Keratinocyte (primary cell): Measurements from ENCODE around the gene GLT6D1. TPM values are rescaled to one million over a fixed set of nuclear protein-coding genes. Genes with fewer than 3 reads are reported as not detected.

Source experiments
- DNase-seq: peaks from one replicate; pipeline ENCODE4 v3.0.0-alpha.2; 2011; ENCODE audit warnings: low read depth, missing footprints, low spot score
- FAIRE-seq: peaks from 2 replicates; lab custom pipeline; 2011; peaks lifted over from hg19 to GRCh38; lab: Jason Lieb, UNC
- H2AFZ ChIP-seq: 2 replicates; pipeline ENCODE4 v1.6.0; 2012; ENCODE audit warnings: low read length, control low read depth, inconsistent platforms; ENCODE audit not compliant: control insufficient read depth
- H3K27ac ChIP-seq: 2 replicates; pipeline ENCODE4 v1.5.1; 2011; ENCODE audit warnings: low read length; ENCODE audit not compliant: control insufficient read depth, insufficient read depth
- H3K27me3 ChIP-seq: 3 replicates; pipeline ENCODE4 v1.6.0; 2011; ENCODE audit warnings: low read length; ENCODE audit not compliant: control insufficient read depth, insufficient read depth; ENCODE audit errors: extremely low read depth
- H3K36me3 ChIP-seq, 2 experiments: 2 replicates in 1 of 2; 3 replicates in 1 of 2; pipeline ENCODE4 v1.5.1; 2011; ENCODE audit warnings: low read length in 2 of 2, mild to moderate bottlenecking in 1 of 2; ENCODE audit not compliant: control insufficient read depth in 2 of 2, insufficient read depth in 2 of 2; ENCODE audit errors: extremely low read depth in 1 of 2
- H3K4me1 ChIP-seq: 3 replicates; pipeline ENCODE4 v1.5.1; 2011; ENCODE audit warnings: low read length; ENCODE audit not compliant: control insufficient read depth, insufficient read depth; ENCODE audit errors: extremely low read depth
- H3K4me2 ChIP-seq: 3 replicates; pipeline ENCODE4 v1.6.0; 2011; ENCODE audit warnings: low read depth, low read length; ENCODE audit not compliant: control insufficient read depth, insufficient read depth; ENCODE audit errors: extremely low read depth
- H3K4me3 ChIP-seq, 3 experiments: fragments of 200-600 bp in 1 of 3; sonication (generic) in 1 of 3; 2 replicates in 2 of 3; 3 replicates in 1 of 3; pipeline ENCODE4 v1.5.1; 2011 to 2016; ENCODE audit warnings: low read length in 3 of 3, mild to moderate bottlenecking in 3 of 3, control low read depth in 2 of 3, inconsistent platforms in 1 of 3, low read depth in 1 of 3, mixed read lengths in 1 of 3, mixed run types in 1 of 3, moderate library complexity in 1 of 3; ENCODE audit not compliant: control insufficient read depth in 2 of 3, insufficient read depth in 2 of 3; ENCODE audit errors: extremely low read depth in 1 of 3
- H3K79me2 ChIP-seq: 2 replicates; pipeline ENCODE4 v1.6.0; 2012; ENCODE audit warnings: low read length; ENCODE audit not compliant: control insufficient read depth, insufficient read depth
- H3K9ac ChIP-seq: 3 replicates; pipeline ENCODE4 v1.6.0; 2011; ENCODE audit warnings: low read length; ENCODE audit not compliant: control insufficient read depth, insufficient read depth; ENCODE audit errors: extremely low read depth
- H3K9me1 ChIP-seq: 3 replicates; pipeline ENCODE4 v1.6.0; 2011; ENCODE audit warnings: low read length; ENCODE audit not compliant: control insufficient read depth, insufficient read depth; ENCODE audit errors: extremely low read depth
- H3K9me3 ChIP-seq: 2 replicates; pipeline ENCODE4 v1.5.1; 2012; ENCODE audit warnings: low read depth, low read length; ENCODE audit not compliant: control insufficient read depth
- H4K20me1 ChIP-seq: 3 replicates; pipeline ENCODE4 v1.6.0; 2011; ENCODE audit warnings: low read length; ENCODE audit not compliant: control insufficient read depth, insufficient read depth; ENCODE audit errors: extremely low read depth
- CTCF ChIP-seq, 3 experiments: IDR thresholded peaks in 1 of 3; conservative IDR thresholded peaks in 1 of 3; optimal IDR thresholded peaks in 1 of 3; 2 replicates in 2 of 3; 3 replicates in 1 of 3; pipeline versions ENCODE3 to v1.5.1; 2011; ENCODE audit warnings: low read length in 3 of 3, mild to moderate bottlenecking in 3 of 3, moderate library complexity in 2 of 3, control low read depth in 1 of 3, inconsistent platforms in 1 of 3; ENCODE audit not compliant: insufficient read depth in 2 of 3; ENCODE audit errors: extremely low read depth in 1 of 3
- EZH2 ChIP-seq: IDR thresholded peaks from one replicate; pipeline ENCODE4 v1.6.1; 2012; ENCODE audit warnings: inconsistent platforms, mild to moderate bottlenecking, low read length, moderate library complexity
- dilution Hi-C: fragments of 300-500 bp; cut with MboI; formaldehyde crosslinking; loops from one replicate; pipeline ENCODE4 v1.7.0; 2020; ENCODE audit warnings: low sequenced_read_pairs; ENCODE audit not compliant: extremely low pct_ligation_motif_present
- polyA plus RNA-seq, 5 experiments: library from polyadenylated mRNA; depleted of rRNA in 3 of 5; stranded (reverse) in 3 of 5; stranded (forward) in 1 of 5; unstranded in 1 of 5; fragments of >200 nt; gene quantifications; 1 replicate in 1 of 5; 2 replicates in 3 of 5; 3 replicates in 1 of 5; pipeline versions ENCODE4 v1.2.1 to v1.2.3, GENCODE V29; 2011 to 2012; ENCODE audit warnings: missing spikeins in 2 of 5, low read depth in 1 of 5, low replicate concordance in 1 of 5

Gene GLT6D1
- polyA plus RNA-seq, 1 donor (not counting 4 experiments of a cell fraction or from before 2014, with no cell fraction given) = not detected

GRCh38 chr9:135617991-135618411 is 21.3 kb downstream of the GLT6D1 start:
- TF ChIP-seq EZH2 (no peak), CTCF (optimal IDR thresholded peaks at IDR 0.05 in 1 of 3, IDR thresholded peaks at IDR 0.05 in 1 of 3, conservative IDR thresholded peaks at IDR 0.05 in 1 of 3; ENCODE audit: extremely low read depth in 1 of 3, insufficient read depth in 2 of 3, low read length in 3 of 3) (no peak)
- dilution Hi-C loops = no loop called here
- H3K4me3 ChIP-seq = no peak overlapping the region
- H3K9ac ChIP-seq = no peak overlapping the region
- H3K4me1 ChIP-seq = no peaks in the 10 kb centered on the region
- H3K79me2 ChIP-seq = no peaks in the 10 kb centered on the region
- H3K9me3 ChIP-seq = no peaks in the 10 kb centered on the region
- no peaks in the 10 kb centered on the region for H4K20me1 ChIP-seq
- no peak overlapping the region for H3K27ac ChIP-seq
- DNase-seq = no peak
- no peaks in the 10 kb centered on the region for H3K36me3 ChIP-seq
- H3K4me2 ChIP-seq = no peak overlapping the region
- FAIRE-seq = no peak
- no peak overlapping the region for H2AFZ ChIP-seq
- no peaks in the 10 kb centered on the region for H3K9me1 ChIP-seq
- H3K27me3 ChIP-seq = no peaks in the 10 kb centered on the region

- Histone ChIP-seq H3K36me3 (no peaks in the 10 kb centered on the region), H3K9me3 (no peaks in the 10 kb centered on the region), H3K4me1 (no peaks in the 10 kb centered on the region), H4K20me1 (no peaks in the 10 kb centered on the region), H3K9ac (no peak overlapping the region), H2AFZ (no peak overlapping the region), H3K27me3 (no peaks in the 10 kb centered on the region), H3K79me2 (no peaks in the 10 kb centered on the region), H3K4me3 (no peak overlapping the region), H3K9me1 (no peaks in the 10 kb centered on the region), H3K27ac (no peak overlapping the region), H3K4me2 (no peak overlapping the region)
- DNase-seq (no peak), FAIRE-seq (no peak)
- no peak for TF ChIP-seq EZH2
- no peak for TF ChIP-seq CTCF (optimal IDR thresholded peaks at IDR 0.05 in 1 of 3, IDR thresholded peaks at IDR 0.05 in 1 of 3, conservative IDR thresholded peaks at IDR 0.05 in 1 of 3; ENCODE audit: extremely low read depth in 1 of 3, insufficient read depth in 2 of 3, low read length in 3 of 3)
- dilution Hi-C loops = no loop called here
Measured at GRCh38 chr9:135617538-135617900, 21.8 kb downstream of the GLT6D1 start.
